Measurements from ENCODE around the gene B4GALNT1. TPM values are rescaled to one million over a fixed set of nuclear protein-coding genes. Genes with fewer than 3 reads are reported as not detected.

Gene B4GALNT1
- 39.3 and 50.4 TPM in 2 replicates for polyA plus RNA-seq

DNA sequence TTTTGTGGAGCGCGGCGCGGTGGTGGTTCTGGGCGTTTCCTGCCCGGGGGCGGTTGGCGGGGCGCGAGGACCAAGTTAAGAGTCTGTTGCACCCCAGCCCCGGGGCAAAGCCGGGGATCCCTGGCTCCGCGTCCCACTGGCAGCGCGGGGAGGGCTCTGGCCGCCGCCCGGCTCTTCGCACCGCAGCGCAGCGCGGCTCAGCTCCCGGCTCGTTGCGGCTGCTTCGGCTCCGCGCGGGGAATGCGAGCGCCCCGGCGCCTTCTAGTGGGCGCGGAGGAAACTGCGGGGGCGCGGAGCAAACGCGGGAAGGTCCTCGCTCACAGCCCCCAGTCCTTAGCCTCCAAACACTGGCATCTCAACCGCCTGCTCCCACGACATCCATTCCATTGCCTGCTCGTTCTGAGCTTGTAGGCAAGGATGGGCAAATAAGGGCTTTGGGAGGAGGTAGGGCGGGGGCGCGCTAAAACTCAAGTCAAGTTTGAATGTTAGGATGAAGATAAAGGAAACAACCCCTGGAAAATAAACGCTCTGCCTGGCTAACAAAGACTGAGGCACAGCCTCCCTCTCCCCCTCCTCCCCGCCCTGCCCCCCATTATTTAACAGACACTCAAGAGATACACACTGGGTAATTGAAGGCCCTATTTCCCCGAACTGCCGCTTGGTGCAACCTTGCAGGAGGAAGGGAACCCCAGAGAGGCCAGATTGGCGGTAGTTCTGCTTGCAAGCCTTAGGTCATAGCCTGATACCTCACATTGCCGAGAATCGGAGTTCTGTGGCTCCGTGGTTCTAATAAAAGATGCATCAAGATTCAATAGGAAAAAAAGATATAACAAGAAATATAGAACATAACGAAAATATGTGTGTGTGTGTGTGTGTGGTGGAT lies at the start of gene B4GALNT1:
B4GALNT1 (minus strand) TSS at position 244 of the 883 bp plus-strand sequence. CDS start 1,069 bp downstream, outside the sequence.

DNA sequence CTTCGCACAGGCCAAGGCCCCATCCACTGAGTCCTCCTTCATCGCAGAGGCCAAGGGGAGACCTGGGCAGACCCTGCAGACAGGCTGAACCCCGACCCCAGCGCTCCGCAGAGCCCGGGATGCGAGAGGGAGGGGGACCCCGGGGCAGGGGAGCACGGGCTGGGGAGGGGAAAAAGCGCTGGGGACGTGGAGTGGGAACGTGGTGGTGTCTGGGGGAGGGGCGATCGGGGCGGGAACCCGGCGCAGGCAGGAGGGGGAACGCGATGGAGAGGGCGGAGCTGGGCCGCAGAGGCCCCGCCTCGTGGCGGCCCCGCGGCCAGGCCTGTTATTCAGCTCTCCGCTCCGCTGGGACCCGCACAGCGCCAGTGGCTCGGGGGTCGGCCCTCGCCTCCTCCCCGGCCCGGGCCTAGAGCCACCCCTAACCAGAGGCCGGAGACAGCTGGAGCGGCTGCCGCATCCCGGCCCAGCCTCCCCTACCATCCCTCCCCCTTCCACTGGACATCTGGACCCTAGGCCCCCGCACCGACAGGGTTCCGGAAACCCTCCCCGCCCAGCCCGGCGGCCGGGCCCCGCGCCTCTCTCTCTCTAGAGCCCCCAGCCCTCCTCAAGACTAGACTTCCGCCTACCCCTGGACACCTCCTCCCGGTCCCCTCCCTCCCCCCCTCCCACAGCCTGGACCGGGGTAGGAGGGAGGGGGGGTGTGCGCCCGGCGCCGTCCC lies 21.7 kb downstream of the B4GALNT1 start, which contains the start of gene ARHGEF25:
ARHGEF25 (plus strand) TSS at position 328 of the 719 bp plus-strand sequence. CDS start 460 bp downstream, outside the sequence.

DNA sequence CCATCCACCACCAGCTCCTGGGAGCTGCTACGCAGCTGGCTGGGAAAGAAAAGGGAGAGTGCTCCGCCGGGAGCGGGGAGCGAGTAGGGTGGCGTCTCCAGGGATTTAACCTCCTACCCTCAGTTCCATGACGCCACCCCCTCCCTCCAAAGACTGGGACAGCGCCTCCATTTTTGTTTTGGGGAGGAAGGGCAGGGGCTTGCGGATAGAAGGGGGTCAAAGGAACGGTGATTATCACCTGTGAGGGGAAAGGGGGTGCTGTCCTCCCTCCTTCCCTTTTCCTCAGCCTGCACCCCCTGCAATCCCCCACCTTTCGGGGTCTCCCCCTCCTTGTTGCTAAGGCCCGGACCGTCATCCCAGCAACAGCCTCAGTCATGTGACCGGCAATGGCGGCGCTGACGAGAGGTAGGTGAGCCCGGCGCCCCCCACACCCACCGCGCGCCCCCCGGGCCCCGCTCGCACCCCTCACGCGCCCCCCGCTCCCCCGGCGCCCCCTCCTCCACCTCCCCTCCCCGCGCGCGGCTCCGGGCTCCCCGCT lies 28.5 kb downstream of the B4GALNT1 start, which contains the start of gene DTX3:
DTX3 (plus strand) TSS at position 371 of the 538 bp plus-strand sequence. CDS start 1,694 bp downstream, outside the sequence.

DNA sequence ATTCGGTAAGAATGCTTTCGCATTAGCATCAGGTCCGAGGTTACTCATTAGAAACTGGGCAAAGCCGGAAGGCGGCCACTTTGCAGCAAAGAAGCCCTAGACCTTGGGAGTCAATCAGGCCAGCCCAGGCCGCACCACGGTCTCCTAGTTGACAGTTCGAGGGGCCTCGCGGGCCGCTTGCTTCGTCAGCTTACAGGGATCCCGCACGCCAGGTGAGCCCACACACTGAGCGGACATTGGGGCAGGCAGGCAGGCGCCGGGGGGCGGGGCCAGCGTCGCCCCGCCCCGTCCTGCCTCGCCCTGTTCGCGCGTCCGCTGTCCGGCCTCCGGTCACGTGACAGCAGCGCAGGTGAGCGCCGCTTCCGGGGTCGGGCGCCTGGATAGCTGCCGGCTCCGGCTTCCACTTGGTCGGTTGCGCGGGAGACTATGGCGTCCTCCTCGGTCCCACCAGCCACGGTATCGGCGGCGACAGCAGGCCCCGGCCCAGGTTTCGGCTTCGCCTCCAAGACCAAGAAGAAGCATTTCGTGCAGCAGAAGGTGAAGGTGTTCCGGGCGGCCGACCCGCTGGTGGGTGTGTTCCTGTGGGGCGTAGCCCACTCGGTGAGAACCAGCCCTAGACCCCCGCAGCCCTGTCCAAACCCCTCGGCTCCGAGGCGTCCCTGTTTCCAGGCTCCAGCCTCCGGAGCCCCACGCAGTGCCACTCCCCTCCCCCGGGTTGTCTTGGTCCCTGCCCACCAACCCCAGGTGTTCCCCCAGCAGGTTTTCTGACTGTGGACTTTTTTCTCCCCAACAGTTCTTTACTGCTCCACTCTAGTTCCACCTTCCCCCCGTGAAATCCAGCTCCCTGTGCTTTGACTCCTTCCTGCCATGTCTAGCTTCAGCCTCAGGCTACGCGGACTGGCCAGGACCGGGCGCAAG lies 41.9 kb downstream of the B4GALNT1 start, which contains the start of gene PIP4K2C:
PIP4K2C (plus strand) TSS at position 329 of the 918 bp plus-strand sequence; CDS start at position 427, 98 bp downstream.

Other genes starting within 250 kb of the B4GALNT1 start
- gene R3HDM2, start 202.2 kb downstream of the B4GALNT1 start, polyA plus RNA-seq, result 33.3 and 55.6 TPM in 2 replicates
- not detected in 2 replicates for gene INHBC, start 198.4 kb downstream of the B4GALNT1 start, polyA plus RNA-seq
- gene INHBE, start 177.9 kb downstream of the B4GALNT1 start, polyA plus RNA-seq, result 0.15 and 0.65 TPM in 2 replicates
- gene GLI1, start 173.4 kb downstream of the B4GALNT1 start, polyA plus RNA-seq, result 0.62 and 4.5 TPM in 2 replicates
- gene ARHGAP9, start 153.3 kb downstream of the B4GALNT1 start, polyA plus RNA-seq, result 2.8 TPM in 1 of 2 replicates, not detected in the other
- gene MARS1, start 145.1 kb downstream of the B4GALNT1 start, polyA plus RNA-seq, result 147 and 163 TPM in 2 replicates
- 264 and 289 TPM in 2 replicates for gene DDIT3, start 112.7 kb downstream of the B4GALNT1 start, polyA plus RNA-seq
- 1.6 and 3.4 TPM in 2 replicates for gene MBD6, start 110.4 kb downstream of the B4GALNT1 start, polyA plus RNA-seq
- gene DCTN2, start 86.0 kb downstream of the B4GALNT1 start, polyA plus RNA-seq, result 111 and 115 TPM in 2 replicates
- gene KIF5A, start 83.2 kb downstream of the B4GALNT1 start, polyA plus RNA-seq, result 24.5 and 60.6 TPM in 2 replicates
- 81.0 and 95.3 TPM in 2 replicates for gene PIP4K2C, start 42.0 kb downstream of the B4GALNT1 start, polyA plus RNA-seq
- gene DTX3, start 28.4 kb downstream of the B4GALNT1 start, polyA plus RNA-seq, result 3.7 and 5.3 TPM in 2 replicates
- gene ARHGEF25, start 21.8 kb downstream of the B4GALNT1 start, polyA plus RNA-seq, result not detected in 2 replicates
- gene OS9, start 60.9 kb upstream of the B4GALNT1 start, polyA plus RNA-seq, result 32.1 and 60.1 TPM in 2 replicates
- 0.48 and 1.8 TPM in 2 replicates for gene AGAP2, start 105.5 kb upstream of the B4GALNT1 start, polyA plus RNA-seq
- gene TSPAN31, start 111.8 kb upstream of the B4GALNT1 start, polyA plus RNA-seq, result 26.6 and 52.7 TPM in 2 replicates
- 11.2 and 14.3 TPM in 2 replicates for gene CDK4, start 119.1 kb upstream of the B4GALNT1 start, polyA plus RNA-seq
- gene MARCHF9, start 121.9 kb upstream of the B4GALNT1 start, polyA plus RNA-seq, result 2.4 TPM in 1 of 2 replicates, not detected in the other
- gene CYP27B1, start 133.9 kb upstream of the B4GALNT1 start, polyA plus RNA-seq, result not detected in 2 replicates
- 19.2 and 33.9 TPM in 2 replicates for gene METTL1, start 138.9 kb upstream of the B4GALNT1 start, polyA plus RNA-seq
- gene EEF1AKMT3, start 139.4 kb upstream of the B4GALNT1 start, polyA plus RNA-seq, result 2.8 TPM in 1 of 2 replicates, not detected in the other
- 71.2 and 79.6 TPM in 2 replicates for gene TSFM, start 149.6 kb upstream of the B4GALNT1 start, polyA plus RNA-seq
- gene AVIL, start 185.5 kb upstream of the B4GALNT1 start, polyA plus RNA-seq, result 0.22 and 1.2 TPM in 2 replicates
- gene CTDSP2, start 213.5 kb upstream of the B4GALNT1 start, polyA plus RNA-seq, result 3.3 and 4.2 TPM in 2 replicates

Measured in Purkinje cell (primary cell).